Activated gamma-delta T cell treated with anti-CD3 and anti-CD28 coated beads, Interleukin-2, amount 50 U/mL, for 16 hours (primary cell): ENCODE data around the gene CTSZ.
"Not testable (repeated sequence)": the region's sequence is repeated elsewhere in the genome, so short reads cannot be mapped to it uniquely, and the experiment has no call there.

Experiments used
- DNase-seq: peaks from one replicate; pipeline ENCODE4 v3.0.0-alpha.2; 2020; ENCODE audit warnings: low read depth

CTSZ gene

DNA sequence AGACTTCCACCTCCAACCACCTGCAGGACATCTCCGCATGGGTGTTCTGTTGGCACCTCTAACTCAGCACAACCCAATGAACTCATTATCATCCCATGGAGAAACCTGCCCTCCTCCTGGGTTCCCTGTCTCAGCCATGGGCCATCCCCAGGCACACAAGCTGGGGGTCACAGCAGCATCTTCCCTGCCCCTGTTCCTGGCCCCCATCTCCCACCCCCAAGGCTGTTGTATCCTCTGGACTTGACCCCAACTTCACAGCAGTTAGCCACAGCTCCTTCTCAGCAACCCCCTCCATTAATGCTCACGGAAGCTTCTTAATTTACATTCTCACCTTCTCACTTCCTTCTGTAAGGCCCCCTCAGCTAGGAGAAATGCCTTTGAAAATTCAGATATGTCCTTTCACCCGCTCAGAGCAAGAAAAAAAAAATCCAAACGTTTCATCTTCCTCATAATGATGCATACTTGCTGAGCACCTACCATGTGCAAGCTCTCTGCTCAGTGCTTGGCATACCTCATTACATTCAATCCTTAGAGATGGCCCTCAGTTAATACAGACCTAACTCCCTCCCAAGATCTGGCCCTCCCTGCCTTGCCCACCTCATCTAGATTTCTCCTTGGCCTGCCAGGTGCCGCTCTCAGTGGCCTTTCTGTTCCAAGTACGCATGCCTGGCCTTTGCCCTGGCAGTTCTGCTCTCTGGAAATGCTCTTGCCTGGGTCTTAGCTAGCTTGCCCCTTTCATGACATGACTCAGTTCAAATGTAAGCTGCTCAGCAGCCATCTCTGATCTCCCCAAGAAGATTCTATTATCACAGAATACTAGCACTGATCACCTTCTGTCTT lies 28.5 kb downstream of the CTSZ start:
- DNase-seq, result no peak

DNA sequence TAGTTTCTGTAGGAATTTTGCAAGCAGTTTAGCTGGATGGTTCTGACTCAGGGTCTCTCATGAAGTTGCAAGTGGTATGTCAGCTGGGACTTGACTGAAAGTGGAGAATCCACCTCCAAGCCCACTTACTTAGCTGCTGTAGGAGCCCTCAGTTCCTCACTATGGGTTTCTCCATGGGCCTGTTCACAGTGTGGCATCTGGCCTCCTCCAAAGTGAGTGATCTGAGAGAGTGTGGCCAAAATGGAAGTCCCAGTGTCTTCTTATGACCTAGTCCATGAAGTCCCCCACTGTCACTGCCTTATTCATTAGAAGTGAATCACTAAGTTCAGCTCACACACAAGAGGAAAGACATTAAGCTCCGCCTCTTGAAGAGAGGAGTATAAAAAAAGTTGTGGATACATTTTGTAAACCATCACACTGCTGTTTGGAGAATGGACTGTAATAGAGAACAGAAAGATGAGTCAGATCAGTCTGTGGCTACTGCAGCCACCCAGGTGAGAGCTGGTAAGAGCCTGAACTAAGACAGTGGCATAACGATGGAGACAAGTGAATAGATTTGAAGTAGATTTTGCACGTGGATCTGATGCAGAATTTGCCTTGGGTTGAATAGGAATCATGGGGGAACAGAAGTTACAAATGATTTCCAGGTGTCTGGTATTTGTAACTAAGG lies 30.9 kb downstream of the CTSZ start:
- DNase-seq, result no peak

DNA sequence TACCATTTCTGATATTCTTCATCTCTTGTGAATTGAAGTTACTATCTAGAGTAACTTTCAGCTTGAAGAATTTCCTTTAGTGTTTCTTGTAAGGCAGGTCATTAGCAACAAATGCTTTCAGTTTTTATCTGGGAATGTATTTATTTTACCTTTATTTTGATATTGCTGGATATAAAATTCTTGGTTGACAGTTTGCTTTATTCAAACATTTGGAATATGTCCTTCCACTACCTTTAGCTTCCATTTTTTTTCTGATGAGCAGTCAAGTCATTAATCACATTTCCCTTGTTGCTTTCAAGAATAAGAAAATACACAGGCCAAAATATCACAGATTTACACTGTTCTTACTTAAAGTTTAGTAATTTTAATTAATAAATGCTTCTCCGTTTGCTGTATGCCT lies 31.7 kb downstream of the CTSZ start:
- no peak for DNase-seq

DNA sequence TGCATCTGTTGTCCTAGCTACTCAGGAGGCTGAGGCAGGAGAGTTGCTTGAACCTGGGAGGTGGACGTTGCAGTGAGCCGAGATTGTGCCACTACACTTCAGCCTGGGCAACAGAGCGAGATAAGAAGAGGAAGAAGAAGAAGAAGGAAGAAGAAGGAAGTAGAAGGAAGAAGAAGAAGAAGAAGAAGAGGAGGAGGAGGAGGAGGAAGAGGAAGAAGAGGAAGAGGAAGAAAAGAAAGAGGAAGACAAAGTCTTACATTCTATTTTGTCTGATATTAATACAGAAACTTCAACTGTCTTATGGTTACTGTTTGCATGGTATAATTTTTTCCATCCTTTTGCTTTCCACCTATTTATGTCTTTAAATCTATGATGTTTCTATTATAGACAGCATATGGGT lies 33.2 kb downstream of the CTSZ start:
- no peak for DNase-seq

DNA sequence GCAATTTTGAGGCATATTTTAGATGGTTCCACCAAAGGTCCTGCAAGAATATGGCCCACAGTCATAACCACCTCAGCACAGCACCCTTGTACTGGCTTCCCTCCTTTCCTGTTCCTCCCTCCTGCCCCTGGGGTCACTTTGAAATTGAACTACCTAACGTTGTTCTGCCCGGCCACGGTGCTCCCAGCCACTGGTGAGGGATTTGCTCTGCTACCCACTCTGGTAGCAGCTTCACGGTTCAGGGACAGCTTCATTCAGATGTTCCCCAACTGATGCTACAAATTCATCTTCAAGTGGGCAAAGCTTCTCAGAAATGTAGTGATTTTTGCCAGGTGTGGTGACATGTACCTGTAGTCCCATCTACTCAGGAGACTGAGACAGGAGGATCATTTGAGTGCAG lies 33.9 kb downstream of the CTSZ start:
- no peak for DNase-seq

DNA sequence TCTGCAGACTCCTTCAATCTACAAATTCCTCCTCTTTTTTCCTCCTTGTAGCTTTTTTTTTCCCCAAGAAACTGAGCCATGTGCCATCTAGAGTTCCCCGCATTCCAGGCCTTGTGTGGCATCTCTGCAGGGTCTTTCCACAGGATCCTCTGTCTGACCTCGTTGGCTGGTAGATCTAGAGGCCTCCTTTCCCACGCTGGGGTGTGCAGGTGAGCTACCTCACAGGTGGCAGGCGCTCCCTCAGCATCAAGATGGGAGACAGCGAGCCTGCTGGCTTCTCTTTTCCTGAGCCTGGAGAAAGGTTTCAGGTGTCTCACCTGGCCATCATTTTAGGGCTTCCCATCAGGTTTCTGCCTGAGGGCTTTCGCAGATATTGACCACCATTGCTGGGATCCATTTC lies 35.6 kb downstream of the CTSZ start:
- DNase-seq, result no peak

DNA sequence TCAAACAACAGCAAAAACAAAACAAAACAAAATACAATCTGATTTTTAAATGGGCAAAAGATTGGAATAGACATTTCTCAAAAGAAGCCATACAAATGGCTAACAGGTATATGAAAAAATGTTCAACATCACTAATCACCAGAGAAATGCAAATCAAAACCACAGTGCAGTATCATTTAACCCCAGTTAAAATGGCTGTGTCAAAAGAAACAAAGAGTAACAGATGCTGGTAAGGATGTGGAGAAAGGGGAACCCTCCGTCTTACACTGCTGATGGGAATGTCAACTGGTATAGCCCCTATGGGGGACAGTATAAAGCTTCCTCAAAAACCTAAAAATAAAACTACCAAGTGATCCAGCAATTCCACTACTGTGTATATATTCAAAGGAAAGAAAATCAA lies 36.9 kb downstream of the CTSZ start:
- DNase-seq, result no peak

DNA sequence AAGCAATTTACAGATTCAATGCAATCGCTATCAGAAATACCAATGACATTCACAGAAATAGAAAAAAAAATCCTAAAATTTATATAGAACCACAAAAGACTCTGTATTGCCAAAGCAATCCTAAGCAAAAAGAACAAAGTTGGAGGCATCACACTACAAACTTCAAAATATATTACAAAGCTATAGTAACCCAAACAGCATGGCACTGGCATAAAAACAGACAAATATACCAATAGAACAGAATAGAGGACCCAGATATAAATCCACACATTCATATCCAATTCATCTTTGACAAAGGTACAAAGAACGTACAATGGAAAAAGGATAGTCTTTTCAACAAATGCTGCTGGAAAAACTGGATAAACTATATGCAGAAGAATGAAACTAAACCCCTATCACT lies 37.6 kb downstream of the CTSZ start:
- no peak for DNase-seq

DNA sequence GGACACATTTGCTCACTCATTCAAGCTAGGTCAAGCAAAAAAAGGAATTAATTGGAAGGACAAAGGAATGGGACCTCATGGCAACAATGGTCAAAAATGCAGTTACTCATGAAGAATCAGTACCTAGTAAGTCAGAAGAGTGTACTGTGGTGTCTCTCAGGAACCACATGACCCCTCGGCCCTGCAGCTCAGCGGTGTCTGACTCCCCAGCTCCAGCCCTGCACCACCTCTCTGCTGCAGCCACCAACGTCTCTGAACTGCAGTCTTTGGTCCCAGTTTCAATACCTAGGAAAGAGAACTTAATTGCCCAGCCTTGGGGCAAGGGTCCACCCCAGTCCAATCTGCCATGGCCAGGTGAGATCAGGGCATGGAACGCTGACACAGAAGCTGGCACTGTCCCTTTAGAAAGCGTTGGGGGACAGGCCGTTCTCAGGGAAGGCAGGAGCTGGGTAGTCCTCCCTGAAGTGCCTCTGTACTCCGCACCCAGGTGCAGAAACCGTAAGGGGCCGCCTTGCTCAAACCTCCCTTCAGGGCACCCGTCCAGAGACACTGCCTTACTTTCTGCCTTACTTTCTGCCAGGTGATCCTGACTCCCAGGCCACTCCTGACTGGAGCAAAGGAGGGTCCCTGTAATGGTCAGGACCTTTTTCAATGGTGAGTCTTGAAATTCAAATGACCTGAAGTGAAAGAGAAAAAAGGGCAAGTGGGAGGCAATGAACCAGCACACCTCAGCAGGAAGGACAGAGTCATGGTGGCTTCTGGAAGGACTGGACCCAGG lies 39.2 kb downstream of the CTSZ start:
- DNase-seq, result no peak

DNA sequence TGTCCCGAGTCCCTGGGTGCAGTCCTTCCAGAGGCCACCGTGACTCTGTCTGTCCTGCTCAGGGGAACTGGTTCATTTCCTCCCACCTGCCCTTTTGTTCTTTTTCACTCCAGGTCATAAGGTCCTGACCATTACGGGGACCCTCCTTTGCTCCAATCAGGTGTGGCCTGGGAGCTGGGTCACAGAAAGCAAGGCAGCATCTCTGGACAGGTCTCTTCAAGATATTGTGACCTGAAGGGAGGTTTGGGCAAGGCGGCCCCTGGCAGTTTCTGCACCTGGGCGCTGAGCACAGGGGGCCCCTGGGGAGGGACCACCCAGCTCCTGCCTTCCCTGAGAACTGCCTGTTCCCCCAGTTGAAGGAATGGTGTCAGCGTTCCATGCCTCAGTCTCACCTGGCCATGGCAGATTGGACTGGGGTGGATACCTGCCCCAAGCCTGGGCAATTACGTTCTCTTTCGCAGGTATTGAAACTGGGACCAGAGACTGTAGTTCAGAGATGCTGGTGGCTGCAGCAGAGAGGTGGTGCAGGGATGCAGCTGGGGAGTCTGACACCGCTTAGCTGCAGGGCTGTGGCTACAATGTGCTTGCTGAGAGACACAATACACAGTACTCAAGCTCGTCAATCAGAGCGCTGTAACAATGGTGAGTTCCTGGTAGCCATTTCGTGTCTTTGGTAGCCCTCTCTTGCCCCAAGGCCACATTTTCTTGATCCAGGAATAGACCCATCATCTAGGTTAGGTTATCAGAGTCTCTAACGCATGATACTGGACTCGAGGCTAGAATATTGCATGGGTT lies 41.6 kb downstream of the CTSZ start:
- DNase-seq, result no peak

DNA sequence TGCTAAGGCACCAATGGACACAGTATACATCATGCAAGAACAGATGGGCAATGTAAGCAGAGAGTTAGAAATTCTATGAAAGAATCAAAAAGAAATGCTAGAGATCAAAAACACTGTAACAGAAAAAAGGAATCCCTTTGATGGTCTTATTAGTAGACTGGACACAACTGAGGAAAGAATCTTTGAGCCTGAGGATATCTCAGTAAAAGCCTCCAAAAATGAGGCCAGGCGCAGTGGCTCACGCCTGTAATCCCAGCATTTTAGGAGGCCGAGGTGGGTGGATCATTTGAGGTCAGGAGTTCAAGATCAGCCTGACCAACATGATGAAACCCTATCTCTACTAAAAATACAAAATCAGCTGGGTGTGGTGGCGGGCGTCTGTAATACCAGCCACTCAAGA lies 43.1 kb downstream of the CTSZ start:
- not testable (repeated sequence) for DNase-seq

DNA sequence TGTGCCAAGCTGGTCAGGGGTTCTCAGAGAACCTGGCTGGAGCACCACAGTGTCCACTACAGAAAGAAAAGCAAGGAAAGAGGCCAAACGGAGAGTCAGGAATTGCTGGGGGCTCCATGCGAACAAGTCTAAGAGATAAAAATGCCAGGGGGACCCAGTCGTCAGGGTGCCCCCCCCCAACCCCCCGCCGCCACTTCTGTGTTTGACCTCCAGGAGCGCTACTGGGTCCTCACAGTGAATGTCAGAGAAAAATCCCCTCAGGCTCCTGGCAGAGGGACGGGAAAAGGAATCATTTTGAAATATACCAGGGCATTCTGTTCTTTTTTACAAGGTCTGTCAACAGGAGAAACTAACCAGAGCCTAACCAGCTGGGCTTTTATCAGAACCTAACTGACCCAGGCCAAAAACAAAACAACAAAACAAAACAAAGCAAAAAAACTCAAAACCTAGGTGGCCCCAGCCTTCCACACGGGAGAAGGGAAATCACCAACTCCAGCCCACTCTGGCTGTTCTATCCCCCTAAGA lies 43.9 kb downstream of the CTSZ start:
- DNase-seq, result no peak

DNA sequence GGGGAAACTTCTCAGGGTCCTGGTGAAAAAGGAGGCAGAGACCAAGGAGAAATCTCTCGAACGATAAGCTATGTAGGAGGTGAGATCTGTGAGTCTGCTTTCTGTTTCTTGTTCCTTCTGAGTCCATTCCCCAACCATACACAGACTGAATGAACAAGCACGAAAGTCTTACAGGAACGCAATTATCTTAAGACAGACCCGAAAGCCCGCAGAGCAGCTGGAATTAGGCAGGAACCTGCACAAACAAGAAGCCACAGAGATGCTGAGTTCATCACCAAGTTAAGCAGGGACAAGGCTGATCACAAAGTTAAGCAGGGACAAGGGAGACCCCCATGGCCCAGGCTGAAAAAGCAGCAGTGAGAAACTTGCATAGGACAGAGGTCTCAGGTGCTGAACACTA lies 47.4 kb downstream of the CTSZ start:
- DNase-seq, result no peak

DNA sequence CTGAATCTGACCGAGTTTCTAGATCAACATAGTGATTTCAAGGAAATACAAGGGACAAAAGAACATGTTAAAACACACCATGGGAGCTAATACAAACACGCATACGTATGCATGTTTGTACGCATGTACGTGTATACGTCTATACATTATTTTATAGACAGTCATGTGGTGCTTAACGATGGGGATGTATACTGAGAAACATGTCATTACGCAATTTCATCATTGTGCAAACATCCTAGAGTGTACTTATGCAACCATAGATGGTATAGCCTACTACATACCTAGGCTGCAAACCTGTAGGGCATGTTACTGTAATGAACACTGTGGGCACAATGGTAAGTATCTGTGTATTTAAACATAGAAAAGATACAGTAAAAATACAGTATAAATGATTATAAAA lies 51.0 kb downstream of the CTSZ start:
- no peak for DNase-seq

DNA sequence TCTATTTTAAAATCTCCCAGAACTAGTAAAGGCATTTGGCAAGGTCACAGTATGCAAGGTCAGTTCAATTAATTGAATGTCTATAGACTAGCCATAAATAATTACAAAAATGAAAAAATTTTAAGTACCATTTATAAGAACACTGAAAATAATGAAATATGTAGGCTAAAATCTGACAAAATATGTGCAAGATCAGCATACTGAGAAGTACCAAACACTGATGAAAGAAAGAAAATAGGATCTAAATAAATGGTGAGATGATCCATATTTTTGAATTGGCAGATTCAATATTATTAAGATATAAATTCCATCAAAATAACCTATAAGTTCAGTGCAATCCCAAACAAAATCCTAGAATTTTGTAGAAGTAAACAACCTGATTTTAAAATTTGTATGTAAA lies 54.0 kb downstream of the CTSZ start:
- no peak for DNase-seq

DNA sequence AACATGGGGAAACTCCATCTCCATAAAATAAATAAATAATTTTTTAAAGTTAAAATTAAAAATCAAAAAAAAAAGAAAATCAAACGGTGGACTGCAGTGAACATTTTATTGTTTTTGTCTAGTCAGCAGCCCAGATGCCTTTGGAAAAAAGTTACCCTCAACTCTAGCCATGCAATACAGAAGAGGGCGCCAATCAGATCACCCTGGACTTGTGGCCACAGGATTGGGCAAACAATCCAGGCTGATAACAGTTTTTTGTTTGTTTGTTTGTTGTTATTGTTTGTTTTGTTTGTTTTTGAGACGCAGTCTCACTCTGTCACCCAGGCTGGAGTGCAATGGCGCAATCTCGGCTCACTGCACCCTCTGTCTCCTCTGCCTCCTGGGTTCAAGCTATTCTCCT lies 56.5 kb downstream of the CTSZ start:
- no peak for DNase-seq

DNA sequence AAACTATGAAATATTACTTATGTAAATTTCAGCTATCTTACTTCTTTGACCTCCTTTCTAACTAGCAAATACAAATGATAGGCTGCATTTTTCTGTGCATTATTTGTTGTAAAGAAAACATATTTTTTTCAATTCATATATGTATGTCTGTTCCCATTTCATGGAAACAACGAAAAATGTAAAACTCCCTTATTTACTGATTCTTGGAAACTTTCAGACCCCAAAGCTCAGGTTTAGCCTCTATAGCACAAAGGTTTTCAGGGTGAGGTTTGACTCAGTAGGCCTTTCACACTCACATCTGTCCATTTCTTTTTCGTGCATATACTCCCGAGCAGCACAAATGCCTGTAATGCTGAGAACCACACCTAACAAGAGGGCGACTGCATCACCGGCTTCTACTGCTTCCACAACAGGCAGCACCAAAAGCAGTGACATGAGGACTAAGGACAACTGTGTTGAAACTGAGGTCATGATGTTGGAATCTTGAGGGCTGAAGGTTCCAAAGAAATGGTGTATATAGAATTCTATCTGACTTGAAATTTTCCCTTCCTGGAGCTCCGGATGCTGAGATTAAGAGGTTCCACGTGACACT lies 59.2 kb downstream of the CTSZ start:
- DNase-seq, result not testable (repeated sequence)

DNA sequence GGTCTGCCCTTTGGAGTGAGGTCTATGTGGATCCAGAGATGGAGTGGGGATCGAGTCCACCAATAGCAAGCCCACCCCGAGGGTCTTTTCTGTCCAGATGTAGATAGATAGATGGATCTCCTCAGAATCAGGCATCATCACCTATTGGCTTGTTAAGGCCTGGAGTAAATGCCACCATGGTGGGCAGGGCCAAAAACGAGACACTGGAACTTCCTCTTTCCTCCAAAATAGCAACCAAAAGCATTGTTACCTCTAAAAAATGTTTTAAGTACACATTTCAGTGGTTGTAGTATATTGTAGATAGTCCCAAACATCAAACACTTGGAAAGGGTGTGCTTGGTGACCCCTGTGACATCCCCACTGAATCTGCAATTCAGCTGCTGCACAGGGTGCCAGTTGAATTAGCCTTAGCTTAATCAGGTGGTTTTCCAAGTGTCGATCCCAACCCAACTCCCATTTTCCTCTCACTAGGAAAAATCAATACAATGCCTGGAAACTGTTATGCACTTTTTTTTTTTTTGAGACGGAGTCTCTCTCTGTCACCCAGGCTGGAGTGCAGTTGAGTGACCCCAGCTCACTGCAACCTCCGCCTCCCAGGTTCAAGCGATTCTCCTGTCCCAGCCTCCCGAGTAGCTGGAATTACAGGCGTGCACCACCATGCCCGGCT lies 61.0 kb downstream of the CTSZ start:
- DNase-seq, result no peak
